ENCODE measurements around the gene SHROOM3. TPM values are rescaled to one million over a fixed set of nuclear protein-coding genes. Genes with fewer than 3 reads are reported as not detected.

SHROOM3 gene
- total RNA-seq, 2 donors from 2014 or later: 142 to 160 TPM

DNA sequence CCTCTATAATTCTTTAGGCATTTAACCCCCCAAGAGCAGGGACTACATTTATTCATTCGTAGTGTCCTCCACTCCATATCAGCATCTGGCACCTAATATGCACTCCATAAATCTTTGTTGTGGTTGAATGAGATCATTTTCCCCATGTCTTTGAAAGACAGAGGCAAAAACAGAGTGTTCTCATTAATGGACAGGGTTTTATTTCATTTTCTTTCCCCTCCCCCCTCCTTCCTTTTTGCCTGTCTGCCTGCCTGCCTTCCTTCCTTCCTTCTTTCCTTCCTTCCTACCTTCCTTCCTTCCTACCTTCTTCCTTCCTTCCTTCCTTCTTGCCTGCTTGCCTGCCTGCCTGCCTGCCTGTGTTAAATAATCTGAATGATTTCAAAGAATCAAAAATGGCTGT lies 83.2 kb downstream of the SHROOM3 start:
- Histone ChIP-seq H3K9ac (ENCODE audit: low read depth in 2 of 2, low read length in 2 of 2) (no peak overlapping the region), H3K4me3 (no peak overlapping the region), H3K36me3 (no peaks in the 10 kb centered on the region), H3K4me1 (no peaks in the 10 kb centered on the region), H3K27ac (no peak overlapping the region), H3K27me3 (no peaks in the 10 kb centered on the region), H3K9me3 (no peaks in the 10 kb centered on the region)
- intact Hi-C loops (cut with DNase I): no loop called here
- TF ChIP-seq, protein P1, sequence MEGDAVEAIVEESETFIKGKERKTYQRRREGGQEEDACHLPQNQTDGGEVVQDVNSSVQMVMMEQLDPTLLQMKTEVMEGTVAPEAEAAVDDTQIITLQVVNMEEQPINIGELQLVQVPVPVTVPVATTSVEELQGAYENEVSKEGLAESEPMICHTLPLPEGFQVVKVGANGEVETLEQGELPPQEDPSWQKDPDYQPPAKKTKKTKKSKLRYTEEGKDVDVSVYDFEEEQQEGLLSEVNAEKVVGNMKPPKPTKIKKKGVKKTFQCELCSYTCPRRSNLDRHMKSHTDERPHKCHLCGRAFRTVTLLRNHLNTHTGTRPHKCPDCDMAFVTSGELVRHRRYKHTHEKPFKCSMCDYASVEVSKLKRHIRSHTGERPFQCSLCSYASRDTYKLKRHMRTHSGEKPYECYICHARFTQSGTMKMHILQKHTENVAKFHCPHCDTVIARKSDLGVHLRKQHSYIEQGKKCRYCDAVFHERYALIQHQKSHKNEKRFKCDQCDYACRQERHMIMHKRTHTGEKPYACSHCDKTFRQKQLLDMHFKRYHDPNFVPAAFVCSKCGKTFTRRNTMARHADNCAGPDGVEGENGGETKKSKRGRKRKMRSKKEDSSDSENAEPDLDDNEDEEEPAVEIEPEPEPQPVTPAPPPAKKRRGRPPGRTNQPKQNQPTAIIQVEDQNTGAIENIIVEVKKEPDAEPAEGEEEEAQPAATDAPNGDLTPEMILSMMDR (IDR thresholded peaks at IDR 0.05): no peak
- no peak for DNase-seq

DNA sequence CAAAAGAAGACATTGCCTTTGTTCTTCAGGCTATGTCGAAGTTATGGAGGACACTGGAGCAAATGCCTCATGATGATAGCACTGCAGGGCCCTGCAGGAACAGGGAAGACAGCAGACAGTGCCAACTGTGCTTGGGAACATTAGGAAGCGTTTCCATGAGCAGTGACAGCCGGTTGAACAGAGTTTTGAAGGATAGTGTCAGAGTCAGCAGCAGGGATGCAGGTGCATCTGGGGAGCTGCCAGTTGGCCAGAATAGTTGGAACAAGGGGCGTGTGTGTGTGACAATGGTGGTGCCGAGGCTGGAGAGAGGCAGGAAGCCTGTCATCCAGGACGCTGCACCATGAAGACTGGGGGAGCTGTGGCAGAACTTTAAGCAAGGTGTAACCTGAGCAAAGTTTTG lies 88.6 kb downstream of the SHROOM3 start:
- H3K4me3 ChIP-seq: no peak overlapping the region
- H3K9ac ChIP-seq (ENCODE audit: low read depth in 2 of 2, low read length in 2 of 2): no peak overlapping the region
- peaks cover 5% of the 10 kb centered on the region for H3K4me1 ChIP-seq
- no peak for DNase-seq
- no peaks in the 10 kb centered on the region for H3K36me3 ChIP-seq
- no peak overlapping the region for H3K27ac ChIP-seq
- H3K9me3 ChIP-seq: no peaks in the 10 kb centered on the region
- TF ChIP-seq, protein P1 (IDR thresholded peaks at IDR 0.05): no peak
- intact Hi-C loops (cut with DNase I): no loop called here
- H3K27me3 ChIP-seq: no peaks in the 10 kb centered on the region

DNA sequence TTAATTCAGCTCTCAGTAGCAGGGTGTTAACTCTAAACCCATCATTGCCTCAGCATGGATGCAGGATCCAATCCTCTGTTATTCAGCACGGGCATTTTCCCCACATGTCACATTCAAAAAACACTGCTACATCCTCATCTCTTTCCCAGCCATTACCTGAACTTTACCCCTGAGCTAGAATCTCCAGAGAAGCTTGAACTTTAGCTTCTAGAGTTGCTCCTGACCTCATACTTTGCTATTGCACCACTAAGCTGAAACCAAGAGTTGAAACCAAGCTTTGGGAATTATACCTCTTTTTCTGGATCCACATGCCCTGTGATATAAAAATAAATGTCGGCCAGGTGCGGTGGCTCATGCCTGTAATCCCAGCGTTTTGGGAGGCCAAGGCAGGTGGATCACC lies 90.7 kb downstream of the SHROOM3 start:
- no peaks in the 10 kb centered on the region for H3K27me3 ChIP-seq
- DNase-seq: no peak
- intact Hi-C loops (cut with DNase I): no loop called here

DNA sequence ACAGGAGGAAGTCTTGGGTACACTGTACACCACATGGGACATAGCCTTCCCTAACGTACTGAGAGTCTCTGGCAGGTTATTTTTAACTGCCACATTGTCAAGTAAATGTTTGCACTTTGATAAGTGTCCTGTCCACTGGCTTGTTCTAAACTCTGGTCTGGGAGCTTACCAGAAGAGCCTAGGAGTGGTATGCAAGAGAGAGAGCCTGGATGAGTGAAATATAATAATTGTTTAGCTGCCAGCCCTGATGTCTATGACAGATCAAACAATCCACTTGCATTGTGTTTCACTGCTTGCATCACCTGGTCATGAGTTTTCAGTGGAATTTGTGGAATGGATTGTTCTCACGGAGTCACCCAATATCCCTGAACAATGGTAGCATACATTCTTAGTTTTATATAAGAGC lies 91.6 kb downstream of the SHROOM3 start:
- peak; percentile 44 for DNase-seq
- Histone ChIP-seq H3K27me3 (no peaks in the 10 kb centered on the region), H3K4me3 (no peak overlapping the region), H3K9ac (ENCODE audit: low read depth in 2 of 2, low read length in 2 of 2) (no peak overlapping the region), H3K27ac (peak overlapping the region; percentile 44), H3K4me1 (peaks cover 5% of the 10 kb centered on the region), H3K36me3 (no peaks in the 10 kb centered on the region), H3K9me3 (no peaks in the 10 kb centered on the region)
- TF ChIP-seq, protein P1 (IDR thresholded peaks at IDR 0.05): no peak
- intact Hi-C loops (cut with DNase I): no loop called here

More for the DNA sequence above, 90.7 kb downstream of the SHROOM3 start:
- Histone ChIP-seq H3K36me3 (no peaks in the 10 kb centered on the region), H3K9ac (ENCODE audit: low read depth in 2 of 2, low read length in 2 of 2) (no peak overlapping the region), H3K9me3 (no peaks in the 10 kb centered on the region), H3K4me1 (peaks cover 5% of the 10 kb centered on the region), H3K27ac (no peak overlapping the region), H3K4me3 (no peak overlapping the region)
- TF ChIP-seq, protein P1 (IDR thresholded peaks at IDR 0.05): no peak

DNA sequence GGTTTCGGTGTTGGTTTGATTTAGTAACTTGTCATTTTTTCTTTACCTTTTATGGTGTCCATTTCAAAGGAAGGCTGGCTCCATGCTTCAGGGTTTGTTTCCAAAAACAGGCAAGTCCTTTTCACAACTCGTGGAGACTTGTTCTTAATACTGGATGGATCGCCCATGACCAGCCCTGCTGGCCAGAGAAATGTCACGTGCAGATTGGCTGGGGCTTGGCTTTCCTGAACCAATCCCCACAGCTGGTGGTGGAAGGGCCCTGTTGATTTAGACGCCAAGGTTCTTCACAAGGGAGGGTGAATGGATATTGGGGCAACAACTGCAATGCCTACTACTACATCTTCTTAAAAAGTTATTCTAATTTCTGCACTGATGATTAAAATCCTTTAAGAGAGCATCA lies 92.6 kb downstream of the SHROOM3 start:
- Histone ChIP-seq H3K4me3 (no peak overlapping the region), H3K36me3 (no peaks in the 10 kb centered on the region), H3K9ac (ENCODE audit: low read depth in 2 of 2, low read length in 2 of 2) (no peak overlapping the region), H3K27ac (no peak overlapping the region), H3K9me3 (no peaks in the 10 kb centered on the region), H3K27me3 (no peaks in the 10 kb centered on the region), H3K4me1 (peaks cover 5% of the 10 kb centered on the region)
- TF ChIP-seq, protein P1 (IDR thresholded peaks at IDR 0.05): no peak
- intact Hi-C loops (cut with DNase I): no loop called here
- no peak for DNase-seq

All from colonic mucosa (tissue), 4 donors.